Neuronal stem cell (in vitro differentiated cells): ENCODE results near the gene FAM227B.

Experiments
- DNase-seq: peaks from one replicate; pipeline ENCODE4 v3.0.0-alpha.2; 2013; ENCODE audit warnings: low spot score
- H2AFZ ChIP-seq: one replicate; pipeline ENCODE4 v1.6.1; 2013; ENCODE audit warnings: mild to moderate bottlenecking, low read length, inconsistent platforms
- H2AK5ac ChIP-seq: 2 replicates; pipeline ENCODE4 v1.6.1; 2013; ENCODE audit warnings: low read depth, mild to moderate bottlenecking, inconsistent platforms, low read length, moderate library complexity, mixed read lengths
- H2BK120ac ChIP-seq: 2 replicates; pipeline ENCODE4 v1.6.1; 2013; ENCODE audit warnings: low read depth, mild to moderate bottlenecking, inconsistent platforms, low read length, moderate library complexity, mixed read lengths
- H2BK12ac ChIP-seq: one replicate; pipeline ENCODE4 v1.6.1; 2013; ENCODE audit warnings: low read length, inconsistent platforms
- H2BK15ac ChIP-seq: 2 replicates; pipeline ENCODE4 v1.6.1; 2013; ENCODE audit warnings: mild to moderate bottlenecking, low read length, inconsistent platforms, mixed read lengths
- H2BK5ac ChIP-seq: one replicate; pipeline ENCODE4 v1.6.1; 2013; ENCODE audit warnings: inconsistent platforms, mild to moderate bottlenecking, low read length, moderate library complexity
- H3K14ac ChIP-seq: one replicate; pipeline ENCODE4 v1.6.1; 2013; ENCODE audit warnings: low read length, inconsistent platforms
- H3K18ac ChIP-seq: 2 replicates; pipeline ENCODE4 v1.6.1; 2013; ENCODE audit warnings: low read length, inconsistent platforms
- H3K23ac ChIP-seq: 2 replicates; pipeline ENCODE4 v1.6.1; 2013; ENCODE audit warnings: low read depth, mild to moderate bottlenecking, mixed read lengths, low read length, inconsistent platforms; ENCODE audit not compliant: poor library complexity
- H3K27ac ChIP-seq: replicated peaks from 3 replicates; pipeline ENCODE4 v1.5.1; 2013; ENCODE audit warnings: low read length, inconsistent platforms
- H3K27me3 ChIP-seq, 3 experiments: 2 replicates each; pipeline ENCODE4 v1.6.1; 2013; ENCODE audit warnings: low read length in 3 of 3, mild to moderate bottlenecking in 2 of 3, inconsistent platforms in 1 of 3, low read depth in 1 of 3, mixed read lengths in 1 of 3, moderate library complexity in 1 of 3; ENCODE audit not compliant: control insufficient read depth in 3 of 3, insufficient read depth in 3 of 3
- H3K36me3 ChIP-seq, 2 donors: replicated peaks in 1 of 2; 2 replicates each; pipeline ENCODE4 v1.6.1; 2013; ENCODE audit warnings: low read length in 2 of 2; ENCODE audit not compliant: control insufficient read depth in 2 of 2, insufficient read depth in 2 of 2
- H3K4ac ChIP-seq: 2 replicates; pipeline ENCODE4 v1.6.1; 2013; ENCODE audit warnings: inconsistent platforms, mild to moderate bottlenecking, low read length, moderate library complexity
- H3K4me1 ChIP-seq, 2 donors: 1 replicate in 1 of 2; 2 replicates in 1 of 2; pipeline ENCODE4 v1.6.1; 2013; ENCODE audit warnings: low read length in 2 of 2, low read depth in 1 of 2; ENCODE audit not compliant: control insufficient read depth in 2 of 2, insufficient read depth in 1 of 2
- H3K4me2 ChIP-seq: one replicate; pipeline ENCODE4 v1.6.1; 2013; ENCODE audit warnings: mild to moderate bottlenecking, low read length, inconsistent platforms; ENCODE audit not compliant: insufficient read depth, poor library complexity, severe bottlenecking
- H3K4me3 ChIP-seq, 2 donors: 2 replicates each; pipeline ENCODE4 v1.5.1; 2013; ENCODE audit warnings: low read length in 2 of 2, mild to moderate bottlenecking in 2 of 2, inconsistent platforms in 1 of 2, moderate library complexity in 1 of 2
- H3K79me1 ChIP-seq: one replicate; pipeline ENCODE4 v1.6.1; 2013; ENCODE audit warnings: low read depth, mild to moderate bottlenecking, inconsistent platforms, low read length, moderate library complexity
- H3K9ac ChIP-seq: one replicate; pipeline ENCODE4 v1.6.1; 2013; ENCODE audit warnings: mild to moderate bottlenecking, low read depth, low read length, inconsistent platforms; ENCODE audit not compliant: poor library complexity
- H3K9me3 ChIP-seq, 2 donors: replicated peaks in 1 of 2; 2 replicates each; pipeline versions ENCODE3 to v1.6.1; 2013; ENCODE audit warnings: low read length in 2 of 2, mild to moderate bottlenecking in 2 of 2, inconsistent platforms in 1 of 2, low read depth in 1 of 2, mixed read lengths in 1 of 2, moderate library complexity in 1 of 2; ENCODE audit not compliant: control insufficient read depth in 2 of 2, insufficient read depth in 1 of 2
- H4K8ac ChIP-seq: one replicate; pipeline ENCODE4 v1.6.1; 2013; ENCODE audit warnings: low read depth, mild to moderate bottlenecking, inconsistent platforms, low read length, moderate library complexity
- H4K91ac ChIP-seq: one replicate; pipeline ENCODE4 v1.6.1; 2013; ENCODE audit warnings: low read length, low read depth, mild to moderate bottlenecking, inconsistent platforms; ENCODE audit not compliant: poor library complexity
- WGBS, 2 donors: extraction: QIAGEN DNeasy Blood & Tissue Kit; methylation state at CpG; one replicate each; pipeline ENCODE4 v1.1.7; 2013; ENCODE audit warnings: missing lambda C conversion rate in 2 of 2, mixed read lengths in 1 of 2; ENCODE audit not compliant: insufficient read length in 2 of 2, insufficient replicate concordance in 1 of 2; ENCODE audit errors: extremely low coverage in 2 of 2; 5-methylcytosine and 5-hydroxymethylcytosine counted together

FAM227B gene

DNA sequence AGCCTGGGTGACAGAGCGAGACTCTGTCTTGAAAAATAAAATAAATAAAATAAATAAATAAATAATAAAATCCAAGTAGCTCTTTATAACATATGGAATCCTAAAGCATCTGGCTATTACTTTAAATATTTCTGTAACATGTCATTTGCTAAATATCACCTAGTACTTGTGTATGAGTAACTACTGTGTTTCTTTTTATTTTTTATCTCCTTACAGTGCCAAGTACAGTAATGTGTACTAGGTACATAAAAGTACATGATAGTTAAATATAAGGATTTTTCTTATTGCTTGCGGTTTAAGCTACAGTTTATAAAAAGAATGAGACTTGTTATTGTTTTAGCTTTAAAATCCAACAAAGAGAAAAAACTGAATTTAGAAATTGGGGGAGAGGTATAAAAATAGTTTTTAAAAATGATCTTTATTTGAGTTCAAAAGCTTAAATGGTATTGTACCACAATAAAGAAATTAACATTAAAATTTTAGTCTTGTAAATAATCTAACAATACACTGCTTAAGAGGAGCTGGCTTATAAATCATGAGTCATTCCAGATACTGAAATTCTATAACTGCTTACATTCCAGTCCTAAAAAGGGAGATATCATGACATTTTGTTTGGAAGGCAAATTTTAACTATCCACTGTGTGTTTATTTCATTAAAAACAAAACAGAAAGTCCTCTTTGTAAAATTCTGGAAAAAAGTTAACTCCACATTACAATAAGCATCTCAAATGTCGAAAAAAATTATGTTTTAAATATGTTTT lies 124.4 kb downstream of the FAM227B start:
- Histone ChIP-seq H2BK120ac (no peak overlapping the region), H3K4me1 (no peaks in the 10 kb centered on the region), H3K4me2 (no peak overlapping the region)

DNA sequence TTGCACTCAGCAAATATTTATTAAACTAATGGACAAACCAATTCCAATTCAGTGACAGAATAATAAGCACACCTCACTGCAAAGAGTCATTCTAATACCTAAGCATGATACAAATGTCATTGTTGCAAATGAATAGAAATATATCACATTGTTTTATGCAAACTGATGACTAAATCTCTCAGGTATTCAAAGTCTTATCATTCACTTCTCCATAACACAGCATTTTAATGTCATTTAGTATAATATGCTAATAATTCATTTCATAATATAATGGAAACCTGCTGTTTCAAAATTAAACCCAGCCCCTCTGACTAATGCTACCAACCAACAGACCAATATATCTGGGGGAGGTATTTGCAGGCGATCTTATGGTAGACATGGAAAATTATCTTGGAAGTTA lies 125.8 kb downstream of the FAM227B start:
- Histone ChIP-seq H3K23ac (no peak overlapping the region), H2AK5ac (no peak overlapping the region), H3K18ac (no peak overlapping the region), H3K9me3 (no peaks in the 10 kb centered on the region), H2BK120ac (no peak overlapping the region), H3K4me2 (no peak overlapping the region), H2BK5ac (no peak overlapping the region), H3K4me1 (no peaks in the 10 kb centered on the region), H3K27ac (no peak overlapping the region), H3K27me3 (no peaks in the 10 kb centered on the region), H2AFZ (no peak overlapping the region), H3K36me3 (no peaks in the 10 kb centered on the region), H2BK15ac (no peak overlapping the region), H3K4ac (no peak overlapping the region), H4K8ac (no peak overlapping the region), H4K91ac (no peak overlapping the region), H3K14ac (no peak overlapping the region), H3K79me1 (no peaks in the 10 kb centered on the region), H2BK12ac (no peak overlapping the region), H3K9ac (no peak overlapping the region), H3K4me3 (no peak overlapping the region)
- no CpG with 5 or more reads among the region's 1 CpG for WGBS, 2 donors
- no peak for DNase-seq

More for the DNA sequence above, 124.4 kb downstream of the FAM227B start:
- Histone ChIP-seq H3K27me3 (no peaks in the 10 kb centered on the region), H2BK15ac (no peak overlapping the region), H3K9me3 (peaks cover 0 to 4% of the 10 kb centered on the region in 2 donors), H3K14ac (no peak overlapping the region), H3K79me1 (no peaks in the 10 kb centered on the region), H2BK12ac (no peak overlapping the region), H3K27ac (no peak overlapping the region), H3K36me3 (no peaks in the 10 kb centered on the region), H4K91ac (no peak overlapping the region), H3K9ac (no peak overlapping the region), H2AK5ac (no peak overlapping the region), H3K23ac (no peak overlapping the region), H4K8ac (no peak overlapping the region), H3K4me3 (no peak overlapping the region), H3K4ac (no peak overlapping the region), H2AFZ (no peak overlapping the region), H3K18ac (no peak overlapping the region), H2BK5ac (no peak overlapping the region)
- no CpG with 5 or more reads among the region's 3 CpGs for WGBS, 2 donors
- no peak for DNase-seq

DNA sequence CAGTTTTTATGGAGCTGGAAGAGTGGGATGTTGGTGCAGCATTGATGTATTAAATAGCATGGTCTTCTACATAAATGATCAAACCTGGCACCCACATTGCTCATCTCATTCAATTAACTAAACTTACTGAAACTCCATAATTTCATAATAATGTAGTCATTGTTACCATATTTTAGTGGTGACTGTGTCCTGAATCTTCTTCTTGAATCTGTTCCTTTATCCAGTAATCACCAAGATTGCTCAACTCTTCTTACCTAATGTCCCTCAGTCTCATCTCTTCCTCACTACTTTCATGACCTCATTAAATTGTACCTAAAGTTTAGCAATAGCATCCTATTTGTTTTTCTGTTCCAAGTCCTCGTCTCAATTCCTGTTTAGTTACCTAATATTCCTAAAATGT lies 127.8 kb downstream of the FAM227B start:
- Histone ChIP-seq H3K4me1 (no peaks in the 10 kb centered on the region), H2BK15ac (no peak overlapping the region), H2BK5ac (no peak overlapping the region), H3K9me3 (no peaks in the 10 kb centered on the region), H3K36me3 (no peaks in the 10 kb centered on the region), H2BK12ac (no peak overlapping the region), H3K27ac (no peak overlapping the region), H3K18ac (no peak overlapping the region), H3K4me3 (no peak overlapping the region), H2AFZ (no peak overlapping the region), H4K8ac (no peak overlapping the region), H2BK120ac (no peak overlapping the region), H3K79me1 (no peaks in the 10 kb centered on the region), H3K4me2 (no peak overlapping the region), H3K4ac (no peak overlapping the region), H3K14ac (no peak overlapping the region), H4K91ac (no peak overlapping the region), H2AK5ac (no peak overlapping the region), H3K27me3 (no peaks in the 10 kb centered on the region), H3K9ac (no peak overlapping the region), H3K23ac (no peak overlapping the region)
- no CpG with 5 or more reads among the region's 1 CpG for WGBS, 2 donors
- no peak for DNase-seq

DNA sequence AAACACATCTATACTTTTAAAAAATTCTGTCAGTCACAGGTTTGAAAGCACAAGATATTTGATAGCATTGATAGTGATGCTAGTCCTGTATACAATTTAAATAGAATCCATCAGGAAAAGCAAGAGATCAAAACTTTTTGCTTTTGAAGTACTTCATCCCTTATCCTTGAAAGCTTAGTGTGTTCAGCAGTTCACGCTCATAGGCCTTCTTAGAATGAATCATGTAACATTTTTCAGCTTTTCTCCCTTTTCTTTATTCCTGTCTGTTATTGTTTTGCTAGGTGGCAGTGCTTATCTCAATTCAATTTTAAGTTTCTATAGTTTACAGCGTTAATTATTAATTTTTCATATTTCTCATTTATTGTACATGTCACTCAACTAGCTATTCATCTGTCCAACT lies 128.5 kb downstream of the FAM227B start:
- no CpG with 5 or more reads among the region's 2 CpGs for WGBS, 2 donors
- no peak overlapping the region for H2BK15ac ChIP-seq

More for the DNA sequence above, 128.5 kb downstream of the FAM227B start:
- H3K14ac ChIP-seq, result no peak overlapping the region
- H3K4ac ChIP-seq, result no peak overlapping the region
- no peaks in the 10 kb centered on the region for H3K27me3 ChIP-seq
- H3K79me1 ChIP-seq, result no peaks in the 10 kb centered on the region
- no peak overlapping the region for H3K23ac ChIP-seq
- H2BK12ac ChIP-seq, result no peak overlapping the region
- H3K4me1 ChIP-seq, result no peaks in the 10 kb centered on the region
- no peak overlapping the region for H3K4me3 ChIP-seq
- no peaks in the 10 kb centered on the region for H3K36me3 ChIP-seq
- no peak overlapping the region for H4K91ac ChIP-seq
- DNase-seq, result no peak
- no peak overlapping the region for H3K4me2 ChIP-seq
- H3K18ac ChIP-seq, result no peak overlapping the region
- no peak overlapping the region for H2BK5ac ChIP-seq
- no peak overlapping the region for H3K27ac ChIP-seq
- H2BK120ac ChIP-seq, result no peak overlapping the region
- H2AFZ ChIP-seq, result no peak overlapping the region
- no peak overlapping the region for H4K8ac ChIP-seq
- no peak overlapping the region for H2AK5ac ChIP-seq
- no peaks in the 10 kb centered on the region for H3K9me3 ChIP-seq
- no peak overlapping the region for H3K9ac ChIP-seq
